Measurements from ENCODE around the gene OR51E2.
"Not testable (repeated sequence)": the region's sequence is repeated elsewhere in the genome, so short reads cannot be mapped to it uniquely, and the experiment has no call there.

OR51E2 gene, protein sequence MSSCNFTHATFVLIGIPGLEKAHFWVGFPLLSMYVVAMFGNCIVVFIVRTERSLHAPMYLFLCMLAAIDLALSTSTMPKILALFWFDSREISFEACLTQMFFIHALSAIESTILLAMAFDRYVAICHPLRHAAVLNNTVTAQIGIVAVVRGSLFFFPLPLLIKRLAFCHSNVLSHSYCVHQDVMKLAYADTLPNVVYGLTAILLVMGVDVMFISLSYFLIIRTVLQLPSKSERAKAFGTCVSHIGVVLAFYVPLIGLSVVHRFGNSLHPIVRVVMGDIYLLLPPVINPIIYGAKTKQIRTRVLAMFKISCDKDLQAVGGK

DNA sequence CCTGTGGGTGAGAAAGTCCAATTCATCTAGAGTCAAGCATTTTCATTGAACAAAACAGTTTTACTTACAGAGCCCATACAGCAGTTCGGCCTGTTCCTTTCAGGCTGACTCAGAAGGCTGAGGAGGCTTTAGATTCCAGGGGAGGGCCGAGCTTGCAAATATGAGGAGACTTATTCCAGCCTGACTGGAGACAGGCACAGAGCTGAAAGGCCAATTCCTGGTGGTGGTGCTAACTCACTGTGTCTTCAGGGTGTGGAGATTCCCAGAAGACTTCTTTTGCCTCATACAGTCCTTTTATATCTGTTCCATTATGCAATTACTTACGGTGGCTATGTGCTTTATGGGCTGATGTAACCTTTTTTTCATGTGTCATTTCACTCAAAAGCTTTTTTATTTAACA, at the start of gene OR51E2:
TSS of gene OR51E2 (minus strand) at position 269 of the 400 bp plus-strand sequence. CDS start 15,142 bp downstream, outside the sequence.
- no peak for DNase-seq

DNA sequence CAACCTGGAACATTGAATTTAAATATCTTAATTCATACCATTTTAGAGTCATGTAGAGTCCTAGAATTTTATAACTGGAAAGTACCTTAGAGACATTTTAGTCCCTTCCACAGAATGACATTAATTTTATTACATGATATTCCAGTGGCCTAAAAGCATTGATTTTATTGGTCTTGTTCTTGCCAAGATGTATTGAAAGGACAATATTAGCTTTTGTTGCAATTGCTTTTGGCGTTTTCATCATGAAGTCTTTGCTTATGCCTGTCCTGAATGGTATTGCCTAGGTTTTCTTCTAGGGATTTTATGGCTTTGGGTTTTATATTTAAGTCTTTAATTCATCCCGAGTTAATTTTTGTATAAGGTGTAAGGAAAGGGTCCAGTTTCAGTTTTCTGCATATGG, 43.1 kb upstream of the OR51E2 start:
- no peak for DNase-seq

DNA sequence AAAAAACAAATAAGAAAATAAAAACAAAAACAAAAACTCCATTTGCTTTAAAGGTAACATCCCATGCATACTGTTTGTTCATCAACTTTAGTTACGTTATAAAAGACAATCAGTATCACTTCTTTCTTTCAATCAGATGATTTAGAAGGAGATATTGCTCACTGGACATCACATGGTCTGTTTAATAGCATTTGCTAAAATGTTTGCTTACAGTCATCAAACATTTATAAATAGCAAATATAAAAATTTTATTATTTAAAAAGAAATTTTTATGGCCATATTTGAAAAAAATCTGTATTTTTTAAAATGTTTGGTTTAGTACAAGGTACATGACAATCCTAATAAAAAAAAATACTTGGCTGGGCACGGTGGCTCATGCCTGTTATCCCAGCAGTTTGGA, 29.5 kb upstream of the OR51E2 start:
- no peak for DNase-seq

DNA sequence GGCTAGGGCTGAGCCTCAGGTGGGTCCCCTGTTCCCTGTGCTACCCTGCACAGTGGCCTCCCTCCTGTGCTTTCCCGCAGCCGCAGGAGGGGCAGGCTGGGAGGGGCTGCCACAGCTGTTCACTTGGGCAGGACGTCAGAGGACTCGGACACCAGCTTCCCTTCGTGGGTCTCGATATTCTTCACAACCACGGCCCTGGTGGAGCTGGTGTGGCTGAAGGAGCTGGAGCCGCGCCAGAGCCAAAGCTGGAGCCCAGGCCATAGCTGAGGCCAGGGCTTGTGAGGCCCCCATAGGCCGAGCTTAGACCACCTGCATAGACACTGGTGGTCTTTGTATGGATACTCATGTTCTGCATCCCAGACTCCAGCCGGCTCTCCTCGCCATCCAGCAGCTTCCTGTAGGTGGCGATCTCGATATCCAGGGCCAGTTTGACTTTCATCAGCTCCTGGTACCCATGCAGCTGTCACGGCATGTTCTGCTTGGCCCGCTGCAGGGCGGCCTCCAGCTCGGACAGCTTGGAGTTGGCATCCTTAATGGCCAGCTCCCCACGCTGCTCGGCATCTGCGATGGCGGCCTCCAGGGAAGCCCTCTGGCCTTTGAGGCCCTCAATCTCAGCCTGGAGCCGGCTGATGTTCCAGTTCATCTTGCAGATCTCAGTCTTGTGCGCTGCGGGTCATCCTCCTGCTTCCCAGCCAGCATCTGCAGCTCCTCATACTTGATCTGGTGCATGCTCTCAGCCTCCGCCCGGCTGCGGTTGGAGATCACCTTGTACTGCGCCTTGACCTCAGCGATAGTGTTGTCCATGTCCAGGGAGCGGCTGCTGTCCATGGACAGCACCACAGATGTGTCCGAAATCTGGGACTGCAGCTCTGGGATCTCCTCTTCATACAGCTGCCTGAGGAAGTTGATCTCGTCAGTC, 25.2 kb upstream of the OR51E2 start:
- not testable (repeated sequence) for DNase-seq

DNA sequence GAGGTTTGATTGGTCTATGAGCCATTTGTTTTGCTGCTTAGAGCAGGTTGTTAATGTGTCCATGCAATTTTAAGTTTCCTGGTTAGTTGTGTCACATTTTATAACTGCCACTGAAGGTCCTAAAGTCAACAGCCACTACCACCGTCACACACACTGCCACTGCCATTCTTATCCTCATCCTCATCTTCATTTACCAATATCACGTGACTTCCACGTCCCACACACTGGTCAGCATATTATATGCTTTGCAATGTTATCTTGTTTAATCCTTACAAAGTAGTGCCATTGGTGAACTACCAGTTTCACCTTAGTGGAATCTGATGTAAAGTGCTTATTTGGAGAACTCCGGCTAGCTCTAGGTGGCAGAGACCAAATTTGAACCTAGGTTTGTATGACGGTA, 16.6 kb upstream of the OR51E2 start:
- DNase-seq = no peak

DNA sequence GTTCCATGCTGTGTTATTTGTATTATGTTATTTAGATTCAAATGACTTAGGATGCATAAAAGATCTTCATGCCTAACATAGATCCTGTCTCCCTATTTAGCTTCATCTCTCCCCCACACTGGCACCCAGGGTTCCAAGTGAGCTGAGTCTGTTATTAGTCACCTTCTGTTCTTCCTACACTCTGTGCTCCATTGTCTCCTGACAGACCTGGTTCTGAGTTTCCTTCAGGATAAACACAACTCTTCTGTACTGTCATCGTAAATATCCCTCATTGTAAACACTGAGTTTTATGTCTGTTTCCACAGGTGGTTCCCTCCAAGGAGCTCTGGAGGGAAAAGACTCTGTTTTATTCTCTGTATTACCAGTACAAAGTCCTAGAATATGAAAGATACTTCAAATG, 15.6 kb upstream of the OR51E2 start:
- no peak for DNase-seq

DNA sequence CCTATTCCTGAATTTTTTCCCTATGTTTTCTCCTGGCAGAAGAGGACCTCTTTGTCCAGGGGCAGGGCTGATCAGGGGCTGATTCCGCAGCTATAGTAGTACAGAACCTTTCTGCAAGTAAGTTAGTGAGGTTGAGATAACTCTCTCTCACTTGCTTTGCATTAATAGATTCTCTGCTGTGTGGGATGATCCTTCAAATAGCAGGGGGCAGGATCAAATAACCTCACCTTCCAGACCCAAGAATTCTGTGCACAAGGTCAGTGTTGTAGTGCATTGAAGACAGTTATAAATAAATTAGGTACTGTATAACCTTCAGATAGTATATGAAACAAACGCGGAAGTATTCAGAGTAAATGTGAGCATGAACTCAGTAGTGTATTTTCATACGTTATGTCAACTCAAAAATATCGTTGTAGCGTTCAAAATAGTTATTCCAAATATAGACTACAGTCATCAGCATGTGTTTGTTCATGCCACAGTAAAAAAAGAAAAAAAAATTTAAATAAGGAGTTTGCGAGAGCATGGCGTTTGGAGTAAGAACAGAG, 7.2 kb upstream of the OR51E2 start:
- no peak for DNase-seq

DNA sequence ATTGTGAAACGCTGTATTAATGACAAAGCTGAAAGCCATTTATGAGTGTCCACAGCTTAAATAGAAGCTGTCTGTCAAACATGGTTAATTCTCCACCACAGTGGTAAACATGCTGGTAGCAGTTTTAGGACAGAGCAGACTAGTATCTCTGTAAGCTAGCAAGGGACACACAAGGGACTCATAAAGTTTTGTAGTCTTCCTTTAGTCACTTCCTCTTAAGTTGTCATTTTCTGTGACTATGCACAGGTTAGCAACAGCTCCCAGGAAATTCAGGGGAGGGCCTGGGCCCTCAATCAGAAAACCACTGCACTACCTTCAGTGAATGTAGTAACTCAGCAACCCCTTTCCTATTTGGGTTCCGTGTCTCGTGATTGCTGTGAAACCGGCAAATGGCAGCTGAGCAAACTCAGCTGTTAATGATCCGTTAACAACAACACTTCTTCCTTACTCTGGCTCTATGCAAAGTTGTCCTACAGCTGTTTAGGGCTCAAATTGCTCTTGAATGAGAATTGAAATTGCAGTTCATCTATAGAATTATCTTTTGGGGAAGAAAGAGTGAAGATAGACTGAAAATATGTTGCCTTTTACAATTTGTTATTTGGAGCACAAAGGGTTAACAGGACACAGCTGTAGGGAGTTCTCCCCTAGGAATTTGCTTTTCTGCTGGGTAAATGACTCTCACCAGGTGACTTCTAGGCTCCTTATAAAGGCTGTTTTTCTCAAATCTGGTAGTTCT, 6.6 kb upstream of the OR51E2 start, which contains the start of gene MMP26:
TSS of gene MMP26 (plus strand) at position 731 of the 736 bp plus-strand sequence.
- DNase-seq = no peak

DNA sequence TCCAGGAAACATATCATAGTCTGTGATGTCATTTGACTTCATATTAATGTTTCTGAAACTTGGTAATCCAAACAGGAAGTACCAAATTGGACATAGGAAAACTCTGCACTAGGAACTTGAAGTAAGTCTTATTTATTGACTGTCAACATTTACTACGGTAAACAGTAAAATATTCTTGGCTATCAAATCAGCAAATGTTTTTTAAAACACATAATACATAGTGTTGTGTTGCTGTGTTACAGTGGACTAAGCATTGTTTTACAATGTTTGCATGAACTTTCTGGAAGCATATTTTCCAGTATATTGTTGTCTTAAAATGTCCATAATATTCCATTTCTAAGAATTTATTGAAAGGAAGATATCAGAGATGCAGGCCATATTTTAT, 2.8 kb upstream of the OR51E2 start:
- no peak for DNase-seq

DNA sequence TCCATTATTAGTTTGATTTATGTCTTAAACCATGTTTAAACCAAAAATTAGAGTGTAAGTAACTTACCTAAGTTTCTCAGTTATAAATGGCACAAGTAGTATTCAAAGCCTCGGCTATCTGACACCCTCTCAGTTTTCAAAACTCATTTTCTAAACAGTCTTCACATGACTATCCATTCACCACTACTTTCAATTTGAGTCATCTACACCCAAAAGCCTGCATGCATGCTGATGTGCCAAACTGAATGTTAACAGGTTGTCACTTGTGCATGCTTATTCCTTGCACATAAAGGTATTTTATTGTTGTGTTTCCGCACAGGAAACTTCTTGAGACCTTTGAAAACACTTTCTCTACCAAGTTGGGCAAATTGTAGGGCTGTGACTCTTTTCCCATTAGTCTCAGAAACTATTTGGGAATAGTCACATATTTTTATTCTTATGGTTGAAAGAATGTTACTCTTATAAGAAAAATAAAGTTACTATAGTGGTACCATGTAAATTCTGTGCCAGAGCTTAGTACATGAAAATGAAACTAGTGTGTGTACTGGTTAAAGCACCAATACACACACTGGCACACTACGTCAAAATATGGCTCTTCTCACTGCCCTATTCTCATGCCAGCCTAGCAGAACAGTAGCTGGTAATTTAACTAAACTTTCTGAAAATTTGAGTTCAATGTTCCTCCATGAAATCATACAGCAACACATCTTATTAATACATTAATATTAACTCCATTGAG, 2.2 kb upstream of the OR51E2 start:
- DNase-seq = no peak

DNA sequence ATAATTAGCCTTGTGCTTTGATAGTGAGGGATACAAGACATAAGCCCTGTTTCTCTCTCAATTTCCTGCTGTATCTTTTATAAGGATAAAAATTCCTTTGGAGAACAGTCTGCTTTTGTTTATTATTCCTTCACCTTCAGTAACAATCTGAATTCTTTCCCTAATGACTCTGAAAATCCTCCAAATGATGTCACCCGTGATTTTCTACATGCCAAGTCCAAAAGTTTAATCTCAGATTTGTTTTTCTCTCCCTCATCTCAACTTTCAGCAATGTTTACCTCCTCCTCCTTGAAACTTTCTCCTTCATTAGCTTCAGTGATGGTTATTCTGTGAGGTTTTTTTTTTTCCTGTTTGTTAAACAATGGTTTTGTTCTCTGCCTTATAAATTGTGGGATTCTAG, 2.2 kb downstream of the OR51E2 start:
- no peak for DNase-seq

DNA sequence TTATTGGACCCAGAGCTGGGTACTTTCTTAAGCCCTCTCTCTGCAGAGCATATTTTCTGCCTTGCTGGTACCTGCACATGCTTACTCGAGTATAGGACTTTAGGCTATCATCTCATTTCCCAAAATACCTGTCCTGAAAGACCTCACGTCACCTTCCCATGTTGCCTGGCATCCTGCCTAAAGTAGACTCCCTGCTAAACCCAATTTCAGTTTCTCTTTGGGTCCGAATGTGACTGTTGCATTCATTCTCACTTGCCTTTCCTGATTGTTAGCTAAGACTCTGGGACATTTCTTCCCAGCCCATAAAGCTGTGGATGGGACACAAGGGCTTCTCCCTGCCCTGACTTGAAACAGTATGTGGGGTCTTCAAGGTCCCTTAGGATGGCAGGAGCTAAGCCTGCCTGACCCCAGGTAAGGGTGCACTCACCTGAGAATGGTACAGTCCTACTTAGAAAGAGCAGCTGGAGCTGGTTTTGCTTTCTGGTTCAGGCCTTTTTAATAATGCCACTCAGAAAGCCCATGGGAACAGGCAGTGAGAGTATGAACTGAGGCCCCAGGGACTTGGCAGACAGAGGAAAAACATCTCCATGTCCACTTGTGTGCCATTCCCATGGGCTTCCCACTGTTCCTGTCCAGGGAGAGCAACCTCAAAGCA, 12.9 kb downstream of the OR51E2 start:
- no peak for DNase-seq

DNA sequence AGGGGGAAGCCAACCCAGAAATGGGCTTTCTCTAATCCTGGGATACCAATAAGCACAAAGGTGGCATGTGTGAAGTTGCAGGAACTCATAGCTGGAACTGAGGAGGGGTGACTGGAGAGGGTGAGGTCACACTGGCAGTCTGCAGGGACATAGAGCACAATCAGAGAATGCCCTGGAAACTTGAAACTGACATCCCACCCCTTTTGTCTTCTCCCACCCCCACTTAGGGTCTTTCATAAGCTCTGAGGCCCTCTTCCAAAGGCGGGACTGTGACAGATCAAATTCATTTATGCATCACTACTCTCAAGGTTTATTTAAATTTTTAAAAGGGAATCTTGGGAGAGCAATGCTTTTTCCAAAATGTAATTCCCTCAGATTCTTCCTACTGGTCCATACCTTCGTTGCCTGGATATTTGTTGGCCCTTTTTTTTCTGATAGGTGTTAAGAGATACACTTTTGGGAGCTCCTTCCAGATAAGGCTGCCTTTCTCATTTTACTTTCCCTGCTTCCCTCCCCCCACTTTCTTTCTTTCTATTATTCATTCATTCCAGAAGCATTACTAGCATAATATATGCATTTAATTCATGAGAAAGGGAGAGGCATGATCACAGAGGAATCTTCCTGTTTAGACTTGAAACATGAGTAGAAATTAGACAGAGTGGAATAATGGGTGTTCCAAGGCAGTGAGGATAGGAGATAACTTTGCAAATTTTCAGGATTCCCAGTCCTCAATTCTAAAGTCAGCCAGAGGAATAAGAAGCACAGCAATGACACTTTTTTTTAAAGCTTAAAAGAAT, 14.8 kb downstream of the OR51E2 start:
- no peak for DNase-seq

DNA sequence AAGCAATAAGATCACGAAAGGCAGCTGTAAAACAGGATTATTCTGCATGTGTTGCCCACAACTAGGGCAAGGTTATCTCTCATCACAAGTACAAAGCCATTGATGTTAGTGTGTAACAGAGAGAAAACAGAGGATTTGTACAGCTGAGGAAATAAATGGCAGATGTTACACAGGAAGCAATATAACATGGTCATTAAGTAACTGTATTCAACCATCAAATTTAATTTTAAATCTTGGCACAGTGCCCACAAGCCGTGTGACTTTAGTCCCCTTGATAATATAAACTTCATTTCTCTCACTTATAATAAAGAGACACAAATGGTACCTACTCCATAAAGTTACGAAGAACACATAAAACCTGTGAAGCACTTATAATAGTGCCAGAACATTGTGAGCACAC, 17.3 kb downstream of the OR51E2 start:
- no peak for DNase-seq

DNA sequence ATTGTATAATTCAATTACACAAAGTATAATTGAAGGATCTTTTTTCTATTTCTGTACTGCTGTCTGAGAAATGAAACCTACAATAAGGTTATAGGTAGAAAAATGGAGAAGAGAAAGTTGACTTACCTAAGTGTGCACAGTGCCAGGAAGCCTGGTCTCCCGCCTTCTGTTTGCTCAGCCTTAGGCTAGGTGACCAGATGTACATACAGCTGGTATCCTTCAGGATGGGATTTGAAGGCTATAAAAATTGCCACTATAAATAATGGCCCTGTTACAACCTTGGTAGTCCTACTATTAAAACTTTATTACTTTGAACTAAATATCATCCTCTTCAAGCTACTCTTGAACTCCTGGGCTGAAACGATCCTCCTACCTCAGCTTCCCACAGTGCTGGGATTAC, 19.7 kb downstream of the OR51E2 start:
- DNase-seq = no peak

DNA sequence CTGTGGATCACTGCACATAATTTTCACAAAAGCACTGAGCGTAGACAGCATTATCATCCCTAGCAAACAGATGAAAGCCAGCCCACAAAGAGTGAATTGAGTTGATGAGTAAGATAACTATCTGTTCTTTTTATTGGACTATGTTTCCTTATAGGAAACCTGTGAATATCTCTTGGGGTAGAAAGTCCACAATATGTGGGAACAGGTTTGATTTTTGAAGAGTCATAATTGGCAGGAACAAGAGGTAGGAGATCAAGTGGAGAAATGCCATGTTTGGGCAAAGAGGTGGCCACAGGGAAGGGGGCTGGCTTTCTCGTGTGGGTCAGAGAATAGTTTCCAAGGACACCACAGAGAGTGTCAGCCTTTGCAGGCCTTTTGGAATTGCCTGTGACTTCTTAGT, 23.9 kb downstream of the OR51E2 start:
- DNase-seq = no peak

DNA sequence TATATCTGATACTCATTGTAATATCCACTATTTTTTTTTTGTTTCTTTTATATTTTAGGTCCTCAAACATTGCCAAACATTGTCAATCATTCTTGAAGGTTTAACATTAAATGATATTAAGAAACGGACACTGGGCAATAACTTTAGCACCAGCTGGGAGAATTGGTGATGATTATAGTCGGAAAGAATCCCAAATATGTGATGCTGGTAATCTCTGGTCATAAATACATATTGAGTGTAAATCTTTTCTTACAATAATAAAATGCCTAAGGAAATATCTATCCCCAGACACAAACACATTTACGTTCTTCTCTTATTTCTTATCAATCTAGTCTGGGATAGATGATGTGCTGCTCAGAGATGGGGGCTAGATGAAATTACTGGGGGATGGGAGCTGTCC, 25.2 kb downstream of the OR51E2 start:
- DNase-seq = no peak

DNA sequence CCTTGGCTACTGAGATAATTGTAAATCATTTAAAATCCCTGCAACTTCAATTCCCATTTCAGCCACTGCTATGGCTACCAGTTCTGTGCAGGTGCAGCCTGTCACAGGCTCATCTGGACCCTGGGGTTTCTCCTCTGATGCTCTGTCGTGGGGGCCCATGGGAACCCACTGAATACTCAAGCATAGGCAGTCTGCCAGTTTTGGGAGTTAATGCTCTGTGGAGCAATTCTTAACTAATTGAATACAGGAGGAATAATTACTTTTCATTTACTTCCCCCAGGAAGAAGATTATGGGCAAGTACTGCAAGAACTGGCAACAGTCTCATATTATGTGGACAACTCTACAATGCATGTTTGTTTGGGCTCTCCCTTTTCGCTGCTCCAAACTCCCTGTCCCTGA, 25.9 kb downstream of the OR51E2 start:
- DNase-seq = no peak

DNA sequence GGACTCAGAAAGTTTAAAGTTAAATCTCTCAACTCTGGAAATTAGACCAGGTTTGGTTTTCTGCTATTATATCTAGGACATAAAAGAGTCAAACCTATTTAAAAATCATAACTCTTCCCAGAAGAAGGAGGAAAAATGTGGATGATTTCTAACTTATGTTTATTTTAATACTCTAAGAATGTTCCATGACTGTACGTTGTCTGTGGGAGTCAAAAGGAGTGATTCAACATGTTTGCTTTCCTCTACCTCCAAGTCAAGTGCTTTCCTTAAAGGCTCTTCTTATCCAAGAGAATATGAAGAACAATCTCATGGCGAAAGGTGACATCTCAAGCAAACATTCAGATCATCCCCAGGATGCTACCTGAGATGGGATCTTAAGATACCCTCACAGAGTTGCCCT, 32.2 kb downstream of the OR51E2 start:
- no peak for DNase-seq

DNA sequence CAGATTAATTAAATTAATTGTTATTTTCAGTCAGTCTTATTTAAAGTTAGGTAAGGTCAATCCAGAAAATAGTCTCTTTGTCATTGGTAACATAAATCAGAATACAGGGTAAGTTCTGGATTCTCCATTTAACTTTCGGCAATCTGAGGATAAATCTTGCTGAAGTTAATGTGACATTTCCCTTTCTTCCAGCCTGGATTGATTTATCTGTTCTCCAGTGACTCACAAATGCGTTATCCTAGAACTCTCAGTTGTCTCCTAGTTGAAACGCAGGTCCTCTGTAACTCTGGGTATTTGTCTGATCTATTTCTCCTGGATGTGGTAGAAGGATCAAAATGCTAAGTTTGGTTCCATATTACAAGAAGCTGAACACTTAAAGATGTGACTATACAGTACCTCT, 32.9 kb downstream of the OR51E2 start:
- no peak for DNase-seq

DNA sequence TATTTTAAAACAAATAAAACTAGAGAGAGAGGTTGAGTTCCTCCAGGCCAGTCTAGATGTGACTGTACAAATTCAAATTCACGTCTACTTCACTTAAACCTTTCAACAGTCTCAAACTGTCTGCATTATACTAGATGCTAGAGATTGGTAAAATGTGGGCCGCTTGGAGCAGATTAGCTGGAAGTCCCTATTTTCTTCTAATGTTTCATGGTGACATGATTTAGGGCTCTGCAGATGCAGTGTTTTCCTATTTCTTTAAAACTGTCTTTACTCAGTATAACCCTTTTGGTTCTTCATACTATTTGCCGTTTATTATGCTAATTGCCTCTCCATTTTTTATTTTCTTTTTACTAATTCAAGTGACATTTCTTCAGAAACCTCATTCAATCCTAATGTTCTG, 33.5 kb downstream of the OR51E2 start:
- no peak for DNase-seq

Data from stimulated activated CD4-positive, alpha-beta T cell treated with anti-CD3 and anti-CD28 coated beads, Interleukin-4, amount 100 ng/mL, for 1 hour (primary cell).